ENCODE results near the gene PARP2.

GRCh38 chr14:20343862-20344220, 406 bp downstream of the PARP2 start:
- TF ChIP-seq CTCF (IDR thresholded peaks at IDR 0.05) (no peak), EZH2 (IDR thresholded peaks at IDR 0.05; ENCODE audit: borderline replicate concordance, insufficient read depth, low read depth, low read length, poor library complexity, severe bottlenecking) (no peak)

Data from B cell (primary cell).